Neural cell (in vitro differentiated cells): ENCODE data around the gene PODXL2.

ENCODE experiments used
- EP300 ChIP-seq: fragments of 450-650 bp; conservative IDR thresholded peaks from 2 replicates; pipeline ENCODE4 v1.6.1; 2014; ENCODE audit warnings: antibody characterized with exemption, mild to moderate bottlenecking, moderate library complexity; ENCODE audit not compliant: poor library complexity, severe bottlenecking
- EZH2 ChIP-seq: fragments of 200-600, 300-800 bp; shearing (Covaris generic), sonication (generic); IDR thresholded peaks from 2 replicates; pipeline ENCODE4 v1.6.1; 2014; ENCODE audit warnings: antibody characterized with exemption, low read length, borderline replicate concordance, mild to moderate bottlenecking; ENCODE audit not compliant: insufficient read depth, poor library complexity, severe bottlenecking
- POLR2AphosphoS5 ChIP-seq: IDR thresholded peaks from 2 replicates; pipeline ENCODE4 v1.6.1; 2012
- RAD21 ChIP-seq: fragments of 450-650 bp; conservative IDR thresholded peaks from 2 replicates; pipeline ENCODE4 v1.6.1; 2014; ENCODE audit warnings: antibody characterized with exemption, mild to moderate bottlenecking, moderate library complexity
- REST ChIP-seq: IDR thresholded peaks from 2 replicates; pipeline ENCODE4 v1.6.1; 2012; ENCODE audit warnings: borderline replicate concordance
- SMC3 ChIP-seq: fragments of 450-650 bp; conservative IDR thresholded peaks from 2 replicates; pipeline ENCODE4 v1.6.1; 2014; ENCODE audit warnings: antibody characterized with exemption, mild to moderate bottlenecking, moderate library complexity; ENCODE audit not compliant: poor library complexity
- TAF1 ChIP-seq: IDR thresholded peaks from 2 replicates; pipeline ENCODE4 v1.6.1; 2012; ENCODE audit warnings: low read depth
- TF ChIP-seq, protein P1 (sequence below): fragments of 450-650 bp; IDR thresholded peaks from 2 replicates; pipeline ENCODE4 v1.5.1; 2014; ENCODE audit warnings: antibody characterized with exemption, mild to moderate bottlenecking, moderate library complexity; ENCODE audit not compliant: poor library complexity, severe bottlenecking

DNA sequence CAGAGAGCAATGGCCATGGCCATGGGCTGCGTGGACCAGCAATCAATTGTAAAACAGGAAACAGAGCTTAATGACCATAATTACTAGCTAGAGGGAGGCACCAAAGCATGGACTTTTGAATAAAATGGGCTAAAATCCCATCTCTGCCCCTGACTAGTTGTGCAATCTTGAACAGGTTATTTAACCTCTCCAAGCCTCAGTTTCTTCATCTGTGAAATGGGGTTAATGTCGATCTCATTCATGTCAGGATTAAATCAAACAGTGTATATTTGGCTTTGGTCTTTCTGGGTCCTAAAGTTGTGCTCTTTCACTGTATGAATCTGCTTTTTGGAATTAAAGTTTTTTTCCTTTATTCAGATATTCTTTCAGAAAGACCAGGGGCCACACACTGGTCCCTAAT lies 79.9 kb downstream of the PODXL2 start:
- no peak for TF ChIP-seq EP300
- TF ChIP-seq, protein P1, sequence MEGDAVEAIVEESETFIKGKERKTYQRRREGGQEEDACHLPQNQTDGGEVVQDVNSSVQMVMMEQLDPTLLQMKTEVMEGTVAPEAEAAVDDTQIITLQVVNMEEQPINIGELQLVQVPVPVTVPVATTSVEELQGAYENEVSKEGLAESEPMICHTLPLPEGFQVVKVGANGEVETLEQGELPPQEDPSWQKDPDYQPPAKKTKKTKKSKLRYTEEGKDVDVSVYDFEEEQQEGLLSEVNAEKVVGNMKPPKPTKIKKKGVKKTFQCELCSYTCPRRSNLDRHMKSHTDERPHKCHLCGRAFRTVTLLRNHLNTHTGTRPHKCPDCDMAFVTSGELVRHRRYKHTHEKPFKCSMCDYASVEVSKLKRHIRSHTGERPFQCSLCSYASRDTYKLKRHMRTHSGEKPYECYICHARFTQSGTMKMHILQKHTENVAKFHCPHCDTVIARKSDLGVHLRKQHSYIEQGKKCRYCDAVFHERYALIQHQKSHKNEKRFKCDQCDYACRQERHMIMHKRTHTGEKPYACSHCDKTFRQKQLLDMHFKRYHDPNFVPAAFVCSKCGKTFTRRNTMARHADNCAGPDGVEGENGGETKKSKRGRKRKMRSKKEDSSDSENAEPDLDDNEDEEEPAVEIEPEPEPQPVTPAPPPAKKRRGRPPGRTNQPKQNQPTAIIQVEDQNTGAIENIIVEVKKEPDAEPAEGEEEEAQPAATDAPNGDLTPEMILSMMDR, result no peak
- no peak for TF ChIP-seq POLR2AphosphoS5
- no peak for TF ChIP-seq TAF1
- TF ChIP-seq RAD21, result no peak
- TF ChIP-seq REST, result no peak
- no peak for TF ChIP-seq EZH2
- no peak for TF ChIP-seq SMC3
